ENCODE results near the gene DMD.
"Not testable (repeated sequence)": the region's sequence is repeated elsewhere in the genome, so short reads cannot be mapped to it uniquely, and the experiment has no call there.

Gene DMD

GRCh38 chrX:31392513-31392912 lies 1818.8 kb downstream of the DMD start:
- no peak overlapping the region for H3K27ac ChIP-seq
- no peak overlapping the region for H3K4me3 ChIP-seq
- DNase-seq (ENCODE audit: low spot score), result no peak
- no peak for TF ChIP-seq CTCF (IDR thresholded peaks at IDR 0.05)

- DNase-seq (ENCODE audit: low spot score), result no peak
- no peak overlapping the region for H3K27ac ChIP-seq
Observed at GRCh38 chrX:31388946-31389345, 1822.4 kb downstream of the DMD start.

GRCh38 chrX:31384471-31384870 lies 1826.9 kb downstream of the DMD start:
- no peak overlapping the region for H3K27ac ChIP-seq
- TF ChIP-seq CTCF (IDR thresholded peaks at IDR 0.05), result no peak
- DNase-seq (ENCODE audit: low spot score), result no peak
- H3K4me3 ChIP-seq, result no peak overlapping the region

More at GRCh38 chrX:31388946-31389345, 1822.4 kb downstream of the DMD start:
- no peak overlapping the region for H3K4me3 ChIP-seq
- TF ChIP-seq CTCF (IDR thresholded peaks at IDR 0.05), result no peak

GRCh38 chrX:31383991-31384390 lies 1827.4 kb downstream of the DMD start:
- Histone ChIP-seq H3K4me3 (no peak overlapping the region), H3K27ac (no peak overlapping the region)
- TF ChIP-seq CTCF (IDR thresholded peaks at IDR 0.05), result no peak
- DNase-seq (ENCODE audit: low spot score), result no peak

- DNase-seq (ENCODE audit: low spot score); H3K27ac ChIP-seq; H3K4me3 ChIP-seq: not testable (repeated sequence)
Observed at GRCh38 chrX:31378973-31379372, 1832.4 kb downstream of the DMD start.

GRCh38 chrX:31377821-31378220 lies 1833.5 kb downstream of the DMD start:
- H3K4me3 ChIP-seq; DNase-seq (ENCODE audit: low spot score); H3K27ac ChIP-seq: not testable (repeated sequence)

- H3K27ac ChIP-seq, result no peak overlapping the region
- no peak for DNase-seq (ENCODE audit: low spot score)
- H3K4me3 ChIP-seq, result no peak overlapping the region
- no peak for TF ChIP-seq CTCF (IDR thresholded peaks at IDR 0.05)
Observed at GRCh38 chrX:31376408-31377022, 1834.8 kb downstream of the DMD start.

GRCh38 chrX:31374786-31375185 lies 1836.6 kb downstream of the DMD start:
- no peak overlapping the region for H3K27ac ChIP-seq
- H3K4me3 ChIP-seq, result no peak overlapping the region
- DNase-seq (ENCODE audit: low spot score), result no peak
- no peak for TF ChIP-seq CTCF (IDR thresholded peaks at IDR 0.05)
